NB4 (cell line): ENCODE results near the gene GPR183.

ENCODE experiments used
- CTCF ChIP-seq: IDR thresholded peaks from one replicate; pipeline ENCODE4 v1.5.1; 2012; ENCODE audit warnings: low read depth, low read length
- MAX ChIP-seq: IDR thresholded peaks from 2 replicates; pipeline ENCODE4 v1.6.1; 2011; ENCODE audit warnings: low read depth, low read length
- MYC ChIP-seq: IDR thresholded peaks from 2 replicates; pipeline ENCODE4 v1.6.1; 2011; ENCODE audit warnings: low read depth, low read length
- POLR2A ChIP-seq: IDR thresholded peaks from 2 replicates; pipeline ENCODE4 v1.6.1; 2011; ENCODE audit warnings: mild to moderate bottlenecking; ENCODE audit not compliant: insufficient read length; ENCODE audit errors: extremely low read depth

GRCh38 chr13:99323488-99323887 lies 16.3 kb upstream of the GPR183 start:
- TF ChIP-seq CTCF (no peak), MAX (no peak), POLR2A (no peak), MYC (no peak)
